SK-N-SH (cell line): ENCODE results near the gene KLF13. TPM values are rescaled to one million over a fixed set of nuclear protein-coding genes. Genes with fewer than 3 reads are reported as not detected.

Source experiments
- CTCF ChIA-PET: fragments of 300-600, 350-600 bp; formaldehyde crosslinking; extraction: SDS; loops from one replicate; lab custom pipeline; 2021; lab: Yijun Ruan, JAX
- POLR2A ChIA-PET: fragments of 350-600 bp; sonication (Branson Sonifier 250); formaldehyde crosslinking; extraction: SDS; loops from one replicate; lab custom pipeline; 2020; ENCODE audit warnings: antibody characterized with exemption, inconsistent platforms; lab: Yijun Ruan, JAX
- DNase-seq: peaks from one replicate; pipeline ENCODE4 v3.0.0; 2012
- H2AFZ ChIP-seq: fragments of 200-600 bp; sonication (generic); 2 replicates; pipeline ENCODE4 v1.8.1; 2016; ENCODE audit warnings: antibody characterized with exemption, mild to moderate bottlenecking, low read depth
- H3F3A ChIP-seq: fragments of 200-600 bp; sonication (generic); replicated peaks from 2 replicates; pipeline ENCODE3; 2016; ENCODE audit warnings: antibody characterized with exemption, mild to moderate bottlenecking; ENCODE audit not compliant: insufficient read depth
- H3K27ac ChIP-seq, 2 experiments: fragments of 200-500 bp in 1 of 2; fragments of 200-600 bp in 1 of 2; sonication (Bioruptor generic) in 1 of 2; sonication (generic), shearing (Covaris generic) in 1 of 2; 2 replicates each; pipeline versions ENCODE4 v1.5.1 to v1.6.1; 2014 to 2016; ENCODE audit warnings: low read depth in 2 of 2, inconsistent platforms in 1 of 2, low read length in 1 of 2, mild to moderate bottlenecking in 1 of 2, mixed read lengths in 1 of 2
- H3K27me3 ChIP-seq: fragments of 200-600 bp; sonication (generic), shearing (Covaris generic); 2 replicates; pipeline ENCODE4 v1.6.1; 2016; ENCODE audit warnings: mixed run types; ENCODE audit not compliant: insufficient read depth
- H3K36me3 ChIP-seq, 2 experiments: fragments of 200-500 bp in 1 of 2; fragments of 200-600 bp in 1 of 2; sonication (Bioruptor generic) in 1 of 2; sonication (generic) in 1 of 2; replicated peaks in 1 of 2; 2 replicates each; pipeline versions ENCODE3 to v1.5.1; 2014 to 2016; ENCODE audit warnings: low read length in 1 of 2, mild to moderate bottlenecking in 1 of 2; ENCODE audit not compliant: insufficient read depth in 2 of 2, control insufficient read depth in 1 of 2
- H3K4me1 ChIP-seq, 2 experiments: fragments of 200-500 bp in 1 of 2; fragments of 200-600 bp in 1 of 2; sonication (Bioruptor generic) in 1 of 2; sonication (generic), shearing (Covaris generic) in 1 of 2; 2 replicates each; pipeline versions ENCODE4 v1.5.1 to v1.6.1; 2014 to 2016; ENCODE audit warnings: low read depth in 1 of 2, low read length in 1 of 2, mixed run types in 1 of 2; ENCODE audit not compliant: insufficient read depth in 2 of 2, control insufficient read depth in 1 of 2
- H3K4me2 ChIP-seq: fragments of 200-600 bp; sonication (generic), shearing (Covaris generic); 2 replicates; pipeline ENCODE4 v1.6.1; 2017; ENCODE audit warnings: mixed run types
- H3K4me3 ChIP-seq, 2 experiments: fragments of 200-500 bp in 1 of 2; fragments of 200-600 bp in 1 of 2; sonication (Bioruptor generic) in 1 of 2; sonication (generic), shearing (Covaris generic) in 1 of 2; 2 replicates each; pipeline versions ENCODE4 v1.5.1 to v1.8.1; 2014 to 2016; ENCODE audit warnings: low read depth in 2 of 2, inconsistent platforms in 1 of 2, low read length in 1 of 2, mild to moderate bottlenecking in 1 of 2, mixed read lengths in 1 of 2, moderate library complexity in 1 of 2
- H3K79me2 ChIP-seq: fragments of 200-600 bp; sonication (generic); 2 replicates; pipeline ENCODE4 v1.8.1; 2017; ENCODE audit warnings: mild to moderate bottlenecking; ENCODE audit not compliant: insufficient read depth
- H3K9ac ChIP-seq: fragments of 200-600 bp; sonication (generic); 2 replicates; pipeline ENCODE4 v1.6.1; 2017; ENCODE audit warnings: mixed run types
- H3K9me2 ChIP-seq: fragments of 200-600 bp; sonication (generic); 2 replicates; pipeline ENCODE4 v1.6.1; 2017; ENCODE audit warnings: mixed run types
- H3K9me3 ChIP-seq: fragments of 200-600 bp; sonication (generic); 2 replicates; pipeline ENCODE4 v1.6.1; 2017; ENCODE audit warnings: mixed run types, mild to moderate bottlenecking, moderate library complexity
- H4K20me1 ChIP-seq: fragments of 200-600 bp; sonication (generic); 2 replicates; pipeline ENCODE4 v1.6.1; 2017; ENCODE audit warnings: mild to moderate bottlenecking, mixed run types; ENCODE audit not compliant: insufficient read depth
- CTCF ChIP-seq: fragments of 200-600 bp; sonication (generic); IDR thresholded peaks from 2 replicates; pipeline ENCODE4 v1.6.1; 2017; ENCODE audit warnings: antibody characterized with exemption, mild to moderate bottlenecking, moderate library complexity
- EP300 ChIP-seq, 2 experiments: IDR thresholded peaks; 2 replicates each; pipeline versions ENCODE4 v1.4.0 to v1.6.1; 2012; ENCODE audit warnings: borderline replicate concordance in 1 of 2, low read depth in 1 of 2, low read length in 1 of 2
- GATA2 ChIP-seq: sonication (generic); formaldehyde crosslinking; IDR thresholded peaks from 2 replicates; pipeline ENCODE4 v1.5.0; 2020; ENCODE audit warnings: mild to moderate bottlenecking, missing genetic modification reagents
- IRF3 ChIP-seq: fragments of 150-350 bp; IDR thresholded peaks from 2 replicates; pipeline ENCODE4 v1.6.1; 2016; ENCODE audit warnings: mild to moderate bottlenecking, low read depth, low read length
- TCF12 ChIP-seq: IDR thresholded peaks from 2 replicates; pipeline ENCODE4 v1.4.0; 2012
- USF1 ChIP-seq: IDR thresholded peaks from 2 replicates; pipeline ENCODE4 v1.4.0; 2012; ENCODE audit warnings: low read depth, borderline replicate concordance
- USF2 ChIP-seq: fragments of 150-350 bp; IDR thresholded peaks from 2 replicates; pipeline ENCODE4 v1.6.1; 2017; ENCODE audit warnings: antibody characterized with exemption, low read length, low read depth, borderline replicate concordance
- YY1 ChIP-seq: IDR thresholded peaks from 2 replicates; pipeline ENCODE4 v1.4.0; 2012; ENCODE audit warnings: low read depth, mild to moderate bottlenecking
- ZBTB33 ChIP-seq: IDR thresholded peaks from 2 replicates; pipeline ENCODE4 v1.4.0; 2012; ENCODE audit warnings: low read depth, borderline replicate concordance
- WGBS: methylation state at CpG from one replicate; pipeline ENCODE4 v1.1.6; 2017; ENCODE audit warnings: low lambda C conversion rate; 5-methylcytosine and 5-hydroxymethylcytosine counted together
- polyA plus RNA-seq, 3 experiments: library from polyadenylated mRNA; depleted of rRNA; stranded (reverse); fragments of >200 nt; gene quantifications; 2 replicates each; pipeline ENCODE4 v1.2.3, GENCODE V29; 2012

KLF13 gene
- polyA plus RNA-seq, 1 of the 3 experiments (the other 2 are of a cell fraction), result 7.1 TPM

GRCh38 chr15:31309893-31310606 lies 16.6 kb upstream of the KLF13 start:
- Histone ChIP-seq H3F3A (no peaks in the 10 kb centered on the region), H3K4me1 (peaks cover 0 to 23% of the 10 kb centered on the region in 2 experiments; a peak in 2 of 4 replicates)
- no peak for TF ChIP-seq IRF3
- no peak for TF ChIP-seq USF2
- no peak for TF ChIP-seq GATA2 (CRISPR knock-in tag)
- TF ChIP-seq, all 33 proteins: peak for 0
- H3K9me2 ChIP-seq, result no peaks in the 10 kb centered on the region
- CTCF ChIA-PET, result interaction anchor here (1.2 kb wide), 1 partner anchor 104 kb away, joined by 4 read pairs; no protein-coding TSS in a partner anchor
- no peak overlapping the region for H3K4me2 ChIP-seq
- no peak overlapping the region for H3K9ac ChIP-seq
- no peaks in the 10 kb centered on the region for H4K20me1 ChIP-seq
- peaks cover 8% of the 10 kb centered on the region; the same call in 1 of the 2 replicates for H3K27me3 ChIP-seq
- 52% methylated on average over 8 of the region's 9 CpGs for WGBS
- H3K27ac ChIP-seq, result no peak overlapping the region
- POLR2A ChIA-PET, result no interaction called here
- no peak for DNase-seq
- no peaks in the 10 kb centered on the region for H3K36me3 ChIP-seq
- no peak overlapping the region for H3K4me3 ChIP-seq
- H3K9me3 ChIP-seq, result no peaks in the 10 kb centered on the region
- no peak overlapping the region for H2AFZ ChIP-seq
- H3K79me2 ChIP-seq, result no peaks in the 10 kb centered on the region

GRCh38 chr15:31311735-31312619 lies 14.7 kb upstream of the KLF13 start:
- Histone ChIP-seq H3K27me3 (peaks cover 7% of the 10 kb centered on the region; the same call in 1 of the 2 replicates), H3K36me3 (no peaks in the 10 kb centered on the region), H3K4me2 (no peak overlapping the region), H3K9me3 (no peaks in the 10 kb centered on the region), H4K20me1 (no peaks in the 10 kb centered on the region), H3K4me1 (peaks cover 0 to 13% of the 10 kb centered on the region in 2 experiments; a peak in 1 of 4 replicates), H3K9me2 (no peaks in the 10 kb centered on the region), H3K27ac (no peak overlapping the region), H3K79me2 (no peaks in the 10 kb centered on the region), H3K4me3 (no peak overlapping the region), H2AFZ (no peak overlapping the region), H3F3A (no peaks in the 10 kb centered on the region), H3K9ac (no peak overlapping the region)
- CTCF ChIA-PET, result interaction anchor here (0.9 to 1.6 kb wide), 4 partner anchors 12 to 177 kb away, joined by 3 to 6 read pairs (median 4); no protein-coding TSS in a partner anchor
- POLR2A ChIA-PET, result no interaction called here
- TF ChIP-seq EP300 (IDR thresholded peaks at IDR 0.05; ENCODE audit: borderline replicate concordance in 1 of 2, low read depth in 1 of 2, low read length in 1 of 2) (no peak), TCF12 (no peak), ZBTB33 (no peak), CTCF (no peak), USF1 (no peak), YY1 (no peak)
- WGBS, result 65% methylated on average over 4 of the region's 18 CpGs
- peak; percentile 63 for DNase-seq
